ES-I3 (cell line): ENCODE measurements around the gene SMIM1.
A peak's percentile ranks its signal among the peaks of the same experiment; 100 is the strongest.
"Not testable (repeated sequence)": the region's sequence is repeated elsewhere in the genome, so short reads cannot be mapped to it uniquely, and the experiment has no call there.

Experiments
- H3K36me3 ChIP-seq: 2 replicates; pipeline ENCODE4 v1.6.1; 2013; ENCODE audit warnings: mild to moderate bottlenecking, low read length, control low read depth, moderate library complexity; ENCODE audit not compliant: insufficient read depth
- H3K4me1 ChIP-seq: 2 replicates; pipeline ENCODE4 v1.6.1; 2013; ENCODE audit warnings: mild to moderate bottlenecking, control low read depth, low read length; ENCODE audit not compliant: insufficient read depth
- H3K9ac ChIP-seq: 2 replicates; pipeline ENCODE4 v1.6.1; 2013; ENCODE audit warnings: low read depth, mild to moderate bottlenecking, low read length, moderate library complexity
- H3K9me3 ChIP-seq: 2 replicates; pipeline ENCODE4 v1.6.1; 2013; ENCODE audit warnings: mild to moderate bottlenecking, low read length, moderate library complexity; ENCODE audit not compliant: control insufficient read depth, insufficient read depth

The SMIM1 gene

GRCh38 chr1:3796215-3797061 lies 23.9 kb downstream of the SMIM1 start, which contains the start of gene LRRC47:
LRRC47 (minus strand) TSS chr1:3796498; CDS start chr1:3796476, 22 bp downstream.
- Histone ChIP-seq H3K9ac (peak within 1 kb of the TSS; percentile 57), H3K4me1 (peaks cover 16% of the 10 kb centered on the region), H3K9me3 (no peaks in the 10 kb centered on the region), H3K36me3 (peaks cover 8% of the 10 kb centered on the region)

GRCh38 chr1:3799976-3800685 lies 27.6 kb downstream of the SMIM1 start:
- Histone ChIP-seq H3K36me3 (no peaks in the 10 kb centered on the region; the same call in 1 of the 2 replicates), H3K4me1 (peaks cover 1% of the 10 kb centered on the region; the same call in 1 of the 2 replicates), H3K9ac (no peak overlapping the region), H3K9me3 (no peaks in the 10 kb centered on the region)

GRCh38 chr1:3800795-3801194 lies 28.2 kb downstream of the SMIM1 start:
- H3K4me1 ChIP-seq, H3K9ac ChIP-seq, H3K9me3 ChIP-seq, H3K36me3 ChIP-seq: not testable (repeated sequence)

GRCh38 chr1:3803905-3804626 lies 31.5 kb downstream of the SMIM1 start:
- H3K9me3 ChIP-seq, result no peaks in the 10 kb centered on the region
- no peak overlapping the region for H3K9ac ChIP-seq
- no peaks in the 10 kb centered on the region; the same call in 1 of the 2 replicates for H3K4me1 ChIP-seq
- H3K36me3 ChIP-seq, result no peaks in the 10 kb centered on the region

GRCh38 chr1:3804627-3804944 lies 32.0 kb downstream of the SMIM1 start:
- H3K9me3 ChIP-seq, H3K4me1 ChIP-seq, H3K36me3 ChIP-seq, H3K9ac ChIP-seq: not testable (repeated sequence)

- Histone ChIP-seq H3K9me3 (no peaks in the 10 kb centered on the region), H3K36me3 (no peaks in the 10 kb centered on the region), H3K9ac (no peak overlapping the region), H3K4me1 (no peaks in the 10 kb centered on the region; the same call in 1 of the 2 replicates)
Observed at GRCh38 chr1:3805038-3805437, 32.5 kb downstream of the SMIM1 start.

- no peak overlapping the region for H3K9ac ChIP-seq
- H3K4me1 ChIP-seq, result no peaks in the 10 kb centered on the region
- H3K9me3 ChIP-seq, result no peaks in the 10 kb centered on the region
- H3K36me3 ChIP-seq, result no peaks in the 10 kb centered on the region
Observed at GRCh38 chr1:3807769-3808168, 35.2 kb downstream of the SMIM1 start.

GRCh38 chr1:3809680-3810079 lies 37.1 kb downstream of the SMIM1 start:
- no peak overlapping the region for H3K9ac ChIP-seq
- no peaks in the 10 kb centered on the region for H3K36me3 ChIP-seq
- H3K4me1 ChIP-seq, result no peaks in the 10 kb centered on the region
- no peaks in the 10 kb centered on the region for H3K9me3 ChIP-seq

- H3K4me1 ChIP-seq, H3K9ac ChIP-seq, H3K9me3 ChIP-seq, H3K36me3 ChIP-seq: not testable (repeated sequence)
Observed at GRCh38 chr1:3810149-3810761, 37.7 kb downstream of the SMIM1 start.

GRCh38 chr1:3811595-3811911 lies 39.0 kb downstream of the SMIM1 start:
- Histone ChIP-seq H3K9ac (no peak overlapping the region; the same call in 1 of the 2 replicates), H3K4me1 (no peaks in the 10 kb centered on the region), H3K36me3 (no peaks in the 10 kb centered on the region; the same call in 1 of the 2 replicates), H3K9me3 (no peaks in the 10 kb centered on the region)

GRCh38 chr1:3814065-3814464 lies 41.5 kb downstream of the SMIM1 start:
- Histone ChIP-seq H3K4me1 (no peaks in the 10 kb centered on the region), H3K9me3 (no peaks in the 10 kb centered on the region)

GRCh38 chr1:3814771-3815561 lies 42.4 kb downstream of the SMIM1 start:
- no peaks in the 10 kb centered on the region for H3K9me3 ChIP-seq
- H3K9ac ChIP-seq, result no peak overlapping the region
- H3K4me1 ChIP-seq, result no peaks in the 10 kb centered on the region
- no peaks in the 10 kb centered on the region; the same call in 1 of the 2 replicates for H3K36me3 ChIP-seq

More at GRCh38 chr1:3814065-3814464, 41.5 kb downstream of the SMIM1 start:
- no peak overlapping the region for H3K9ac ChIP-seq
- H3K36me3 ChIP-seq, result no peaks in the 10 kb centered on the region; the same call in 1 of the 2 replicates

- Histone ChIP-seq H3K9ac (no peak overlapping the region), H3K4me1 (no peaks in the 10 kb centered on the region), H3K36me3 (no peaks in the 10 kb centered on the region; the same call in 1 of the 2 replicates), H3K9me3 (no peaks in the 10 kb centered on the region)
Observed at GRCh38 chr1:3816331-3817137, 44.0 kb downstream of the SMIM1 start.
